GM12801 (cell line): ENCODE measurements around the gene ZNF345.

Experiments used
- CTCF ChIP-seq: IDR thresholded peaks from one replicate; pipeline ENCODE4 v1.5.1; 2011; ENCODE audit warnings: control low read depth; ENCODE audit not compliant: insufficient read length; ENCODE audit errors: extremely low read depth

The ZNF345 gene

GRCh38 chr19:36837906-36838783, 12.5 kb upstream of the ZNF345 start, which contains the start of gene ZNF790:
TSS of gene ZNF790 (minus strand) at chr19:36838387. CDS start at chr19:36825619, 12,768 bp downstream.
- TF ChIP-seq CTCF: no peak

GRCh38 chr19:36838784-36839324, 11.8 kb upstream of the ZNF345 start:
- TF ChIP-seq CTCF: no peak

DNA sequence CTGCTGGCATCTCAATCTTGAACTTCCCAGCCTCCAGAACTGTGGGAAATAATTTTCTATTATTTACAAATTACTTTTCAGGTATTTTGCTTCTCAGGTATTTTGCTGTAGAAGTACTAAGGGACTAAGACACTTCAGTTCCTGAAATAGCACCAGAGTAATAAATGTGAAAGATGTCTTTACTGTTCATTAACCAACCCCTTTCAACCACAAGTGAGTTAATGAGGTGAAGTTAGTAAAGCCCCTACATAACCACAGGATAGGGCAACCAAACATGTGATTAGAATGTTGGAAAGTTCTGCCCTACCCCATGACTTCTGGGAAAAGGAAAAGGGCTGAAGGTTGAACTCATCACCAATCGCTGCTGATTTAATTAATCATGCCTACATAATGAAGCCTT, 2.7 kb upstream of the ZNF345 start:
- TF ChIP-seq CTCF: no peak

DNA sequence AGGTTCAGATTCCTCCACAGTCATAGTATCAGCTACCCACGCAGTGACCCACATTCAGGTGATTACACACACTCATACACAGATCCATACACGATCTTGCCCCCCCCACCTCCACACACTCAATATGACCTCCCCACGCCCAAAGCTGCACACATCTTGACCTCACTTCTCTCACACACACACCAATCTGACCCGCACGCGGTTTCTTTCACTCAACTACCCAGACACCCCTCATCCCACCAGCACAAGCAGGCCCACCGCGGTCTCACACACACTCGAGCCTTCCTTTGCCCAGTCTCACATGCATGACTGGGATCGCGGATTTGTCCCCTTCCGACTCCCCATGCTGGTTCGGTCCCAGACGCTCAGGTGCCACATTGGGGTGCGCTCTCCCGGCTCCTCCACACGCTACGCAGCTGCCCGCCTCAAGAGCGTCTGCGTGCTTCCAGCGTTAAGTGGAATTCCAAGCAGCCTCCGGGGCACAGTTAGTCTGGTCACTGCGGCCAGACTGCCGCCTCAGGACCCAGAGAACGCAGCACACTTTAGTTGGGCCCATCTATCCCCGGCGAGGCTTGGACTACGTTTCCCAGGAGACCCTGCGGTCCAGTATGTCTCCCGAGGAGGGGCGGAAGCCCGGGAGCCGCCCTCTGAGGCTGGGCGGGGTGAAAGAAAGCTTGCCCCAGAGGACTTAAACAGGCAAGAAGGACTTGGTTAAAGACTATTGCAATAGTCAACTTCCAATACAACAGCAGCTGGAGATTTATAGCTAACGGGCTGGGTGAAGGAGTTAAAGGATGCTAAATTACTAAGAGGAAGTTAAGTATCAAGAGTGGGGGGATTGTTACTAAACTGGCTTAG, 746 bp upstream of the ZNF345 start:
- no peak for TF ChIP-seq CTCF

DNA sequence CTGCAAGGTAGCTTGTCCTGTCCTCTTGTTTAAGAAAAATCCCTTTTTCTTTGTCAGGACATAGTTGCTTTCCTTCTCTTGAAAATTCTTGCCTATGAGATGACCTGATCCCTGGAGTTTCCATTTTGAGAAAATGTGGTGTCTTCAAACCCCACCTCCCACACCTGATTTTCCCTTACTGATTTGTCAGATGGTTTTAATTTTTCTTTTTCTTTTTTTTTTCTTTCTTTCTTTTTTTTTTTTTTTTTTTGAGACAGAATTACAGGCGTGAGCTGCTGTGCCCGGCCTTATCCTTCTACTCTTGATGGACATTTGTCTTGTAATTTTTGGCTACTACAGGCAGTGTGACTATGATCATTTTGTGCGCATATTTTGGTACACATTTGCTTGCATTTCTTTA, 1.2 kb downstream of the ZNF345 start:
- TF ChIP-seq CTCF: no peak

- TF ChIP-seq CTCF: no peak
Observed at GRCh38 chr19:36876993-36877938, 26.6 kb downstream of the ZNF345 start.
